Activated CD8-positive, alpha-beta T cell treated with anti-CD3 and anti-CD28 coated beads for 36 hours (primary cell): ENCODE results near the gene VRK1. TPM values are rescaled to one million over a fixed set of nuclear protein-coding genes. Genes with fewer than 3 reads are reported as not detected.

ENCODE experiments used
- ATAC-seq: fragments of 200-7000 bp; cut with Tn5 transposase; one replicate; pipeline ENCODE4 v1.10.0; 2021; ENCODE audit warnings: mild to moderate bottlenecking, moderate library complexity
- CTCF ChIA-PET: fragments of 350-600 bp; sonication (Branson Sonifier 250); formaldehyde crosslinking; loops from one replicate; lab custom pipeline; 2021; ENCODE audit warnings: antibody characterized with exemption; lab: Charles Lee
- POLR2A ChIA-PET: fragments of 350-600 bp; sonication (Branson Sonifier 250); formaldehyde crosslinking; loops from one replicate; lab custom pipeline; 2021; ENCODE audit warnings: antibody characterized with exemption; lab: Charles Lee
- DNase-seq: peaks from one replicate; pipeline ENCODE4 v3.0.0-alpha.2; 2020
- H3K27ac Mint-ChIP-seq: one replicate; pipeline ENCODE4 v1.8.0; 2021; ENCODE audit warnings: mild to moderate bottlenecking, mixed read lengths
- H3K27me3 Mint-ChIP-seq: one replicate; pipeline ENCODE4 v1.8.0; 2021; ENCODE audit warnings: mixed read lengths
- H3K36me3 Mint-ChIP-seq: one replicate; pipeline ENCODE4 v1.8.0; 2021; ENCODE audit warnings: low read depth, mixed read lengths
- H3K4me1 Mint-ChIP-seq: one replicate; pipeline ENCODE4 v1.8.0; 2021; ENCODE audit warnings: low read depth, mixed read lengths
- H3K4me3 Mint-ChIP-seq: one replicate; pipeline ENCODE4 v1.8.0; 2021; ENCODE audit warnings: mild to moderate bottlenecking, moderate library complexity, mixed read lengths
- H3K9me3 Mint-ChIP-seq: one replicate; pipeline ENCODE4 v1.8.0; 2021; ENCODE audit warnings: mixed read lengths
- intact Hi-C: fragments of 100-400 bp; cut with micrococcal nuclease; formaldehyde crosslinking; loops from one replicate; pipeline ENCODE4 v1.10.0; 2022
- total RNA-seq, 2 experiments: library from RNA; stranded (reverse); gene quantifications; one replicate each; pipeline ENCODE4 v1.2.3, GENCODE V29; 2021
- TF ChIP-seq, protein P1 (sequence below): fragments of 200-600 bp; IDR thresholded peaks from one replicate; pipeline ENCODE4 v1.8.0; 2022; ENCODE audit warnings: antibody characterized with exemption, mild to moderate bottlenecking

Gene VRK1
- total RNA-seq, 2 experiments from 2014 or later: 80.8 to 82.4 TPM

DNA sequence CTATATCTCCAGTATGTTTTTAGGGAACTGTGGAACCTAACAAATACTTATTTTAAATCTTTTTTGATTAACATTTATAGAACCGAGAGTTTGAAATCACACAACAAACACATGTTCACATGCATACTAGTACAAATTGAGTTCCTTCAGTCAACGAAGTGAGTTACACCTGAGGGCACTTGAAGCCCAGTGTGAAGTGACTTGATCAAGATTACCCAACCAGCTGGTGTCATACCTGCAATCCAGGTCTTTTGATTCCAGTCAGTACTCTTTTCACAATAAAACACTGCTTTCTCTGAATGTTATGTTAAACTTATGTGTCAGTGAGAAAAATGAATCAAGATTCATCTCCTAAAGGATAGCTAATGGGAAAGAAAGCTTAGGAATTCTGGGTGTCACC is 35.2 kb downstream of the VRK1 start:
- Mint-ChIP-seq H3K4me1 (peaks cover 11% of the 10 kb centered on the region), H3K9me3 (peaks cover 15% of the 10 kb centered on the region), H3K36me3 (peaks cover 52% of the 10 kb centered on the region), H3K27ac (no peak overlapping the region), H3K4me3 (no peak overlapping the region), H3K27me3 (no peaks in the 10 kb centered on the region)
- TF ChIP-seq, protein P1, sequence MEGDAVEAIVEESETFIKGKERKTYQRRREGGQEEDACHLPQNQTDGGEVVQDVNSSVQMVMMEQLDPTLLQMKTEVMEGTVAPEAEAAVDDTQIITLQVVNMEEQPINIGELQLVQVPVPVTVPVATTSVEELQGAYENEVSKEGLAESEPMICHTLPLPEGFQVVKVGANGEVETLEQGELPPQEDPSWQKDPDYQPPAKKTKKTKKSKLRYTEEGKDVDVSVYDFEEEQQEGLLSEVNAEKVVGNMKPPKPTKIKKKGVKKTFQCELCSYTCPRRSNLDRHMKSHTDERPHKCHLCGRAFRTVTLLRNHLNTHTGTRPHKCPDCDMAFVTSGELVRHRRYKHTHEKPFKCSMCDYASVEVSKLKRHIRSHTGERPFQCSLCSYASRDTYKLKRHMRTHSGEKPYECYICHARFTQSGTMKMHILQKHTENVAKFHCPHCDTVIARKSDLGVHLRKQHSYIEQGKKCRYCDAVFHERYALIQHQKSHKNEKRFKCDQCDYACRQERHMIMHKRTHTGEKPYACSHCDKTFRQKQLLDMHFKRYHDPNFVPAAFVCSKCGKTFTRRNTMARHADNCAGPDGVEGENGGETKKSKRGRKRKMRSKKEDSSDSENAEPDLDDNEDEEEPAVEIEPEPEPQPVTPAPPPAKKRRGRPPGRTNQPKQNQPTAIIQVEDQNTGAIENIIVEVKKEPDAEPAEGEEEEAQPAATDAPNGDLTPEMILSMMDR: no peak
- DNase-seq (no peak), ATAC-seq (no peak)
- CTCF ChIA-PET: interaction anchor here (0.7 to 1.2 kb wide), 2 partner anchors 21 to 98 kb away, joined by 3 read pairs; no protein-coding TSS in a partner anchor
- POLR2A ChIA-PET: no interaction called here
- intact Hi-C loops: no loop called here

GRCh38 chr14:96838449-96838848 is 41.3 kb downstream of the VRK1 start:
- DNase-seq (no peak), ATAC-seq (no peak)
- Mint-ChIP-seq H3K4me1 (no peaks in the 10 kb centered on the region), H3K27ac (no peak overlapping the region), H3K36me3 (peaks cover 59% of the 10 kb centered on the region), H3K27me3 (no peaks in the 10 kb centered on the region), H3K9me3 (no peaks in the 10 kb centered on the region), H3K4me3 (no peak overlapping the region)
- POLR2A ChIA-PET: no interaction called here
- TF ChIP-seq, protein P1: no peak
- intact Hi-C loops: no loop called here
- CTCF ChIA-PET: interaction anchor here (1.0 kb wide), 1 partner anchor 14 kb away, joined by 3 read pairs; no protein-coding TSS in a partner anchor

- TF ChIP-seq, protein P1: no peak
- Mint-ChIP-seq H3K9me3 (no peaks in the 10 kb centered on the region), H3K27ac (no peak overlapping the region), H3K4me3 (no peak overlapping the region), H3K36me3 (peaks cover 59% of the 10 kb centered on the region), H3K27me3 (no peaks in the 10 kb centered on the region), H3K4me1 (no peaks in the 10 kb centered on the region)
- intact Hi-C loops: no loop called here
- DNase-seq (no peak), ATAC-seq (no peak)
- ChIA-PET POLR2A (no interaction called here), CTCF (no interaction called here)
Measured at GRCh38 chr14:96839251-96839650, 42.1 kb downstream of the VRK1 start.

GRCh38 chr14:96843137-96843536 is 46.0 kb downstream of the VRK1 start:
- CTCF ChIA-PET: interaction anchor here (2.6 kb wide), 1 partner anchor 9 kb away, joined by 13 read pairs; no protein-coding TSS in a partner anchor
- intact Hi-C loops: no loop called here

GRCh38 chr14:96844857-96845570 is 47.8 kb downstream of the VRK1 start:
- H3K9me3 Mint-ChIP-seq: no peaks in the 10 kb centered on the region
- no peak overlapping the region for H3K4me3 Mint-ChIP-seq
- CTCF ChIA-PET: interaction anchor here (0.7 to 2.6 kb wide), 2 partner anchors 8 to 20 kb away, joined by 3 to 13 read pairs; no protein-coding TSS in a partner anchor
- H3K36me3 Mint-ChIP-seq: peaks cover 52% of the 10 kb centered on the region
- POLR2A ChIA-PET: no interaction called here
- intact Hi-C loops: no loop called here
- no peak overlapping the region for H3K27ac Mint-ChIP-seq
- TF ChIP-seq, protein P1: no peak
- DNase-seq (no peak), ATAC-seq (no peak)
- H3K27me3 Mint-ChIP-seq: no peaks in the 10 kb centered on the region
- no peaks in the 10 kb centered on the region for H3K4me1 Mint-ChIP-seq

More at GRCh38 chr14:96843137-96843536, 46.0 kb downstream of the VRK1 start:
- TF ChIP-seq, protein P1: no peak
- H3K4me1 Mint-ChIP-seq: no peaks in the 10 kb centered on the region
- H3K9me3 Mint-ChIP-seq: no peaks in the 10 kb centered on the region
- DNase-seq (no peak), ATAC-seq (no peak)
- no peak overlapping the region for H3K27ac Mint-ChIP-seq
- H3K36me3 Mint-ChIP-seq: peaks cover 52% of the 10 kb centered on the region
- no peaks in the 10 kb centered on the region for H3K27me3 Mint-ChIP-seq
- H3K4me3 Mint-ChIP-seq: no peak overlapping the region
- POLR2A ChIA-PET: no interaction called here
